B cell (primary cell): ENCODE results near the gene NDOR1. TPM values are rescaled to one million over a fixed set of nuclear protein-coding genes. Genes with fewer than 3 reads are reported as not detected.

Experiments
- ATAC-seq: fragments of 200-7000 bp; cut with Tn5 transposase; one replicate; pipeline ENCODE4 v1.10.0; 2021; ENCODE audit warnings: low read depth, mild to moderate bottlenecking, moderate number of reproducible peaks, moderate library complexity
- CTCF ChIA-PET: fragments of 350-600 bp; sonication (Branson Sonifier 250); formaldehyde crosslinking; loops from one replicate; lab custom pipeline; 2021; ENCODE audit warnings: antibody characterized with exemption, inconsistent platforms; lab: Charles Lee
- POLR2A ChIA-PET: fragments of 350-600 bp; sonication (Branson Sonifier 250); formaldehyde crosslinking; loops from one replicate; lab custom pipeline; 2021; ENCODE audit warnings: antibody characterized with exemption; lab: Charles Lee
- DNase-seq: peaks from one replicate; pipeline ENCODE4 v3.0.0; 2013
- H2AFZ ChIP-seq: 2 replicates; pipeline ENCODE4 v1.6.1; 2012; ENCODE audit warnings: mild to moderate bottlenecking, low read depth, low read length; ENCODE audit not compliant: insufficient read depth, poor library complexity, severe bottlenecking
- H3K27ac ChIP-seq, 2 donors: 1 replicate in 1 of 2; 2 replicates in 1 of 2; pipeline ENCODE4 v1.5.1; 2012 to 2013; ENCODE audit warnings: low read length in 2 of 2, mild to moderate bottlenecking in 2 of 2, moderate library complexity in 1 of 2
- H3K27me3 ChIP-seq, 4 experiments: fragments of 200-600 bp in 1 of 4; sonication (generic) in 1 of 4; replicated peaks in 1 of 4; 1 replicate in 2 of 4; 2 replicates in 2 of 4; pipeline versions ENCODE4 v1.6.1 to v1.7.0; 2013 to 2016; ENCODE audit warnings: low read length in 3 of 4, mild to moderate bottlenecking in 2 of 4, mixed read lengths in 1 of 4, moderate library complexity in 1 of 4; ENCODE audit not compliant: insufficient read depth in 4 of 4, control insufficient read depth in 3 of 4; ENCODE audit errors: control extremely low read depth in 1 of 4
- H3K36me3 ChIP-seq, 2 experiments: replicated peaks in 1 of 2; 1 replicate in 1 of 2; 2 replicates in 1 of 2; pipeline versions ENCODE4 v1.6.1 to v1.7.1; 2013; ENCODE audit warnings: low read length in 1 of 2; ENCODE audit not compliant: insufficient read depth in 2 of 2, control insufficient read depth in 1 of 2; ENCODE audit errors: control extremely low read depth in 1 of 2, extremely low read depth in 1 of 2
- H3K4me1 ChIP-seq, 2 donors: fragments of 200-600 bp in 1 of 2; sonication (generic) in 1 of 2; 1 replicate in 1 of 2; 2 replicates in 1 of 2; pipeline versions ENCODE4 v1.5.1 to v1.6.1; 2013 to 2017; ENCODE audit warnings: low read length in 2 of 2; ENCODE audit not compliant: control insufficient read depth in 2 of 2, insufficient read depth in 2 of 2
- H3K4me2 ChIP-seq: replicated peaks from 2 replicates; pipeline ENCODE3; 2012; ENCODE audit warnings: mild to moderate bottlenecking, low read depth, low read length; ENCODE audit not compliant: poor library complexity, severe bottlenecking
- H3K4me3 ChIP-seq, 5 experiments: fragments of 200-600 bp in 1 of 5; sonication (generic) in 1 of 5; 1 replicate in 3 of 5; 2 replicates in 2 of 5; pipeline versions ENCODE4 v1.5.1 to v1.7.0; 2011 to 2016; ENCODE audit warnings: low read length in 4 of 5, mild to moderate bottlenecking in 4 of 5, low read depth in 2 of 5, control low read depth in 1 of 5, moderate library complexity in 1 of 5; ENCODE audit not compliant: insufficient read depth in 1 of 5; ENCODE audit errors: control extremely low read depth in 1 of 5, extremely low read depth in 1 of 5
- H3K79me2 ChIP-seq: fragments of 200-600 bp; sonication (generic); one replicate; pipeline ENCODE4 v1.6.0; 2016; ENCODE audit warnings: low read length; ENCODE audit not compliant: control insufficient read depth, insufficient read depth
- H3K9ac ChIP-seq: fragments of 200-600 bp; sonication (generic); 2 replicates; pipeline ENCODE4 v1.6.1; 2017; ENCODE audit warnings: mild to moderate bottlenecking, low read length, moderate library complexity
- H3K9me3 ChIP-seq, 3 donors: one replicate each; pipeline versions ENCODE4 v1.6.1 to v1.7.1; 2013; ENCODE audit warnings: low read length in 2 of 3; ENCODE audit not compliant: control insufficient read depth in 2 of 3, insufficient read depth in 1 of 3; ENCODE audit errors: control extremely low read depth in 1 of 3
- H4K20me1 ChIP-seq: 2 replicates; pipeline ENCODE4 v1.6.0; 2012; ENCODE audit warnings: mild to moderate bottlenecking, low read length; ENCODE audit not compliant: insufficient read depth, control insufficient read depth, poor library complexity, severe bottlenecking
- H3K27ac Mint-ChIP-seq: one replicate; pipeline ENCODE4 v1.8.0; 2021; ENCODE audit warnings: mixed read lengths
- H3K27me3 Mint-ChIP-seq: one replicate; pipeline ENCODE4 v1.8.0; 2021; ENCODE audit warnings: mixed read lengths
- H3K4me1 Mint-ChIP-seq: one replicate; pipeline ENCODE4 v1.8.0; 2021; ENCODE audit warnings: mixed read lengths
- H3K4me3 Mint-ChIP-seq: one replicate; pipeline ENCODE4 v1.8.0; 2021; ENCODE audit warnings: mixed read lengths
- H3K9me3 Mint-ChIP-seq: one replicate; pipeline ENCODE4 v1.8.0; 2022; ENCODE audit warnings: mixed read lengths; ENCODE audit not compliant: insufficient read depth
- EZH2 ChIP-seq: IDR thresholded peaks from 2 replicates; pipeline ENCODE4 v1.6.1; 2012; ENCODE audit warnings: borderline replicate concordance, low read depth, mild to moderate bottlenecking, moderate library complexity, low read length; ENCODE audit not compliant: insufficient read depth, poor library complexity, severe bottlenecking
- WGBS: methylation state at CpG from one replicate; pipeline ENCODE4 v1.1.5; 2013; ENCODE audit warnings: missing lambda C conversion rate; ENCODE audit not compliant: insufficient coverage; 5-methylcytosine and 5-hydroxymethylcytosine counted together
- intact Hi-C: fragments of 100-400 bp; cut with micrococcal nuclease; formaldehyde crosslinking; loops from one replicate; pipeline ENCODE4 v1.10.0; 2022
- polyA plus RNA-seq: library from polyadenylated mRNA; depleted of rRNA; stranded (reverse); fragments of >200 nt; gene quantifications from 2 replicates; pipeline ENCODE4 v1.2.3, GENCODE V29; 2012
- total RNA-seq, 2 donors: library from RNA; stranded (reverse); fragments of 120-200 nt in 1 of 2; gene quantifications; 1 replicate in 1 of 2; 2 replicates in 1 of 2; pipeline versions ENCODE4 v1.2.3 to v1.2.4, GENCODE V29; 2013 to 2022
- TF ChIP-seq, protein P1 (sequence below): fragments of 200-600 bp; IDR thresholded peaks from one replicate; pipeline ENCODE4 v1.8.0; 2022; ENCODE audit warnings: antibody characterized with exemption, mild to moderate bottlenecking

Gene NDOR1
- total and polyA plus RNA-seq, 2 donors (not counting 1 experiment from before 2014, with no cell fraction given), result 36.4 to 40.9 TPM

DNA sequence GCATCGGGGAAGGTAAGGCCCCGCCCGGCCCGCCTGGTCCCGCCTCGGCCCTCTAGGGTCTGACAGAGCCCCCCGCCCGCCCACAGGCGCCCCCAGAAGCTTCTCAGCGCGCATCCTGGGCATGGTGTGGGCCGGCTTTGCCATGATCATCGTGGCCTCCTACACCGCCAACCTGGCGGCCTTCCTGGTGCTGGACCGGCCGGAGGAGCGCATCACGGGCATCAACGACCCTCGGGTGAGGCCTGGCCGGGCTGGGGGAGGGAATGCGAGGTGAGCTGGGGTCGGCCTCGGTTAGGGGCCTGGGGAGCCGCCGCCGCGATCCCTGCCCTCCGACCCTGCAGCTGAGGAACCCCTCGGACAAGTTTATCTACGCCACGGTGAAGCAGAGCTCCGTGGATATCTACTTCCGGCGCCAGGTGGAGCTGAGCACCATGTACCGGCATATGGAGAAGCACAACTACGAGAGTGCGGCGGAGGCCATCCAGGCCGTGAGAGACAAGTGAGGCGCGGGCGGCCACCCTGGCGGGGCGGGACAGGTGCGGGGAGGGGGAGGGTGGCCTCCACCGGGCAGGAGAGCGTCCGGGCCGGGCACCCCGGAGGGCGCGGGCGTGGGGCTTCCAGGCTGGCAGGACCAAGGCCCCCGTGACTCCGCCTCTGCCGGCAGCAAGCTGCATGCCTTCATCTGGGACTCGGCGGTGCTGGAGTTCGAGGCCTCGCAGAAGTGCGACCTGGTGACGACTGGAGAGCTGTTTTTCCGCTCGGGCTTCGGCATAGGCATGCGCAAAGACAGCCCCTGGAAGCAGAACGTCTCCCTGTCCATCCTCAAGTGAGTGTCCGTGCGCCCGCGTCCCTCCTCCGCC is 42.8 kb upstream of the NDOR1 start:
- DNase-seq, result no peak
- no peak overlapping the region for H3K4me3 ChIP-seq
- no peaks in the 10 kb centered on the region for H3K36me3 ChIP-seq
- TF ChIP-seq, protein P1, sequence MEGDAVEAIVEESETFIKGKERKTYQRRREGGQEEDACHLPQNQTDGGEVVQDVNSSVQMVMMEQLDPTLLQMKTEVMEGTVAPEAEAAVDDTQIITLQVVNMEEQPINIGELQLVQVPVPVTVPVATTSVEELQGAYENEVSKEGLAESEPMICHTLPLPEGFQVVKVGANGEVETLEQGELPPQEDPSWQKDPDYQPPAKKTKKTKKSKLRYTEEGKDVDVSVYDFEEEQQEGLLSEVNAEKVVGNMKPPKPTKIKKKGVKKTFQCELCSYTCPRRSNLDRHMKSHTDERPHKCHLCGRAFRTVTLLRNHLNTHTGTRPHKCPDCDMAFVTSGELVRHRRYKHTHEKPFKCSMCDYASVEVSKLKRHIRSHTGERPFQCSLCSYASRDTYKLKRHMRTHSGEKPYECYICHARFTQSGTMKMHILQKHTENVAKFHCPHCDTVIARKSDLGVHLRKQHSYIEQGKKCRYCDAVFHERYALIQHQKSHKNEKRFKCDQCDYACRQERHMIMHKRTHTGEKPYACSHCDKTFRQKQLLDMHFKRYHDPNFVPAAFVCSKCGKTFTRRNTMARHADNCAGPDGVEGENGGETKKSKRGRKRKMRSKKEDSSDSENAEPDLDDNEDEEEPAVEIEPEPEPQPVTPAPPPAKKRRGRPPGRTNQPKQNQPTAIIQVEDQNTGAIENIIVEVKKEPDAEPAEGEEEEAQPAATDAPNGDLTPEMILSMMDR, result no peak
- peak; percentile 17 for TF ChIP-seq EZH2
- no peak overlapping the region for H3K27ac Mint-ChIP-seq
- 32% methylated on average over 74 of the region's 74 CpGs for WGBS
- no peaks in the 10 kb centered on the region for H3K9me3 Mint-ChIP-seq
- ChIA-PET CTCF (no interaction called here), POLR2A (interaction anchor here (0.6 to 0.7 kb wide), 2 partner anchors 14 to 48 kb away, joined by 3 read pairs; no protein-coding TSS in a partner anchor)
- H3K4me3 Mint-ChIP-seq, result peak overlapping the region; percentile 13
- H3K27ac ChIP-seq, result no peak overlapping the region
- peaks cover 0 to 27% (median 0%) of the 10 kb centered on the region in 3 donors for H3K9me3 ChIP-seq
- H3K79me2 ChIP-seq, result no peaks in the 10 kb centered on the region
- H3K27me3 ChIP-seq, result peaks cover 0 to 82% (median 34%) of the 10 kb centered on the region in 4 experiments
- peaks cover 19% of the 10 kb centered on the region for H3K4me1 Mint-ChIP-seq
- peaks cover 45% of the 10 kb centered on the region for H3K27me3 Mint-ChIP-seq
- peak overlapping the region; percentile 35 for H3K4me2 ChIP-seq
- H4K20me1 ChIP-seq, result no peaks in the 10 kb centered on the region
- no peak overlapping the region for H2AFZ ChIP-seq
- no peak for ATAC-seq
- H3K9ac ChIP-seq, result no peak overlapping the region
- intact Hi-C loops, result no loop called here
- peaks cover 9 to 31% of the 10 kb centered on the region in 2 donors for H3K4me1 ChIP-seq

GRCh38 chr9:137163365-137163715 is 42.2 kb upstream of the NDOR1 start:
- Histone ChIP-seq H3K27me3 (peaks cover 0 to 82% (median 30%) of the 10 kb centered on the region in 4 experiments), H3K9me3 (peaks cover 0 to 23% (median 0%) of the 10 kb centered on the region in 3 donors), H3K4me3 (no peak overlapping the region), H3K36me3 (no peaks in the 10 kb centered on the region), H3K4me2 (peak overlapping the region; percentile 35), H3K27ac (no peak overlapping the region), H4K20me1 (no peaks in the 10 kb centered on the region), H2AFZ (no peak overlapping the region), H3K4me1 (peaks cover 14 to 34% of the 10 kb centered on the region in 2 donors), H3K79me2 (no peaks in the 10 kb centered on the region), H3K9ac (no peak overlapping the region)
- CTCF ChIA-PET, result no interaction called here
- WGBS, result 61% methylated on average over 25 of the region's 26 CpGs
- no peak for ATAC-seq
- Mint-ChIP-seq H3K9me3 (no peaks in the 10 kb centered on the region), H3K27me3 (peaks cover 39% of the 10 kb centered on the region), H3K4me1 (peaks cover 15% of the 10 kb centered on the region), H3K27ac (peak overlapping the region; percentile 20), H3K4me3 (peak overlapping the region; percentile 16)
- intact Hi-C loops, result no loop called here
- DNase-seq, result no peak
- TF ChIP-seq, protein P1, result no peak
- TF ChIP-seq EZH2, result no peak
- POLR2A ChIA-PET, result no interaction called here
